GM18507 (cell line): ENCODE measurements around the gene CAAP1.
A peak's percentile ranks its signal among the peaks of the same experiment; 100 is the strongest.
"Not testable (repeated sequence)": the region's sequence is repeated elsewhere in the genome, so short reads cannot be mapped to it uniquely, and the experiment has no call there.

Experiments
- DNase-seq: peaks from one replicate; pipeline ENCODE4 v3.0.0; 2011; ENCODE audit warnings: low read depth; ENCODE audit not compliant: insufficient read length; ENCODE audit errors: extremely low spot score
- FAIRE-seq: peaks from 2 replicates; lab custom pipeline; 2011; peaks lifted over from hg19 to GRCh38; lab: Jason Lieb, UNC

CAAP1 gene

DNA sequence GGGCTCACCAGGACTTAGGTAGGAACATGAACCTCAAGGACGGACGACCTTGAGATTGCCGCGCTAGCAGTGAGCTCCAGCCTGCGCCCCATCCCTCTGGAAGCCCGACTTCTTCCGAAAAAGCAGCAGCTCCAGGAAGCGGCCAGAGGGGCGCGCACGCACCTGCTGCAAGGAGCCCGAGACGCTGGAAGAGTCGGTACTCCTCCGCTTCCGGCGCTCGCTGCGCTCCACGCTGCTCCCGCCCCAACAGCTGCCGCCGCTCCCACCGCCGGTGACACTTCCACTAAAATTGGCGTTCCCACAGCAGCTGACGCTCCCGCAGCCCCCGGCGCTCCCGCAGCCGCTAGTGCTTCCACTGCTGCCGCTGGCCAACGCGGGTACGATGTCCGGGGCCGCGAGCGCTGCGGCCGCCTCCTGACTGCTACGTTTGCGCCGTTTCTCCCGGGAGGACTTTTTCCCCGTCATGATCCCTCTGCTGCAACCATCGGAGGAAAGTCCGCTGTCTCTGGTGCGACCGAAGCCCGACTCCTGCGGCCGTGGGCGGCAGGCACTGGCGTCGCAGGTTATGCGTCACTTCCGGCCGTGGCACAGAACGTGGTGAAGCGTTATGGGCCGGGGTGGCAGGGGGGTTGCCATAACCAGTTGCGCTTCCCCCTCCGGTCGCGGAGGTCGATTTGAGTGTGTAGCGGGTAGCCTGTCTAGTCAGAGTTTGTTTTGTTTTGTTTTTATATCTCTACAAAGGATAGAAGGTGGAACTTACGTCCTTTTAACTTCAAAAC, at the start of gene CAAP1:
TSS of gene CAAP1 (minus strand) at position 552 of the 779 bp plus-strand sequence. CDS start at position 465, 87 bp downstream.
- DNase-seq, result peak; percentile 88
- FAIRE-seq, result peak; percentile 96

GRCh38 chr9:26940779-26941178, 48.2 kb upstream of the CAAP1 start:
- FAIRE-seq (no peak), DNase-seq (no peak)

GRCh38 chr9:26939955-26940711, 47.5 kb upstream of the CAAP1 start:
- DNase-seq, result no peak
- peak; percentile 36 for FAIRE-seq

DNA sequence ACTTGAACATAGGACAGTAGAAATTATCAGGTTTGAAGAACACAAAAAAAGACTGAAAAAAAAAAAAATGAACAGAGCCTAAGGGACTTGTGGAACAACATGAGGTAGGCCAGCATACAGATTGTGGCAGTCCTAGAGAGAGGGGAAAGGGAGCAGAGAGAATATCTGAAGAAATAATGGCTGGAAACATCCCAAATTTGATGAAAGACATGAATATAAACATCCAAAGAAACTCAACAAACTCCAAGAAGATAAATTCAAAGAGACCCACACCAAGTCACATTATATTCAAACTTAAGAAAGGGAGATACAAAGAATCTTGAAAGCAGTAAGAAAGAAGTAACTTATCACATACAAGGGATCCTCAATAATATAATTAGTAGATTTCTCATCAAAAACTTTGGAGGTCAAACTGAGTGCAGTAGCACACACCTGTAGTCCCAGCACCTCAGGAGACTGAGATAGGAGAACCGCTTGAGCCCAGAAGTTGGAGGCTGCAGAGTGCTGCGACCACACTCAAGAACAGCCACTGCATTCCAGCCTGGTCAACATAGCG, 45.3 kb upstream of the CAAP1 start:
- DNase-seq (no peak), FAIRE-seq (no peak)

DNA sequence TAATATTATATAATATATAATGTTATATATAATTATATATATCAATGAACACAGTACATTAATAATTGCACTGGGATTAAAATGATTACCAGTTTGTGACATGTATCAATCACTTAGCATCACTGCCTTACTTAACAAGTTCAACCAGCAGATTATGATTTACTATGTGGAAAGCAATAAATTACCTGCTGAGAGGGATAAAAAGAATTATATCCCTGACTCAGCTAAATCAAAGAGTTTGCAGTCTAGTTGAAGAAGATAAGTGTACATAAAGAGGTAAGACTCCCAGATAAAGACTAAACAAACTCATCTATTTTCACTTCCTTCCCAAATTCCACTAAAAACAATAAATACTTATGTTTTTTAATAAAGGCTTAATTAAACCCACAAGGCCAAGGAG, 43.2 kb upstream of the CAAP1 start:
- FAIRE-seq (no peak), DNase-seq (no peak)

DNA sequence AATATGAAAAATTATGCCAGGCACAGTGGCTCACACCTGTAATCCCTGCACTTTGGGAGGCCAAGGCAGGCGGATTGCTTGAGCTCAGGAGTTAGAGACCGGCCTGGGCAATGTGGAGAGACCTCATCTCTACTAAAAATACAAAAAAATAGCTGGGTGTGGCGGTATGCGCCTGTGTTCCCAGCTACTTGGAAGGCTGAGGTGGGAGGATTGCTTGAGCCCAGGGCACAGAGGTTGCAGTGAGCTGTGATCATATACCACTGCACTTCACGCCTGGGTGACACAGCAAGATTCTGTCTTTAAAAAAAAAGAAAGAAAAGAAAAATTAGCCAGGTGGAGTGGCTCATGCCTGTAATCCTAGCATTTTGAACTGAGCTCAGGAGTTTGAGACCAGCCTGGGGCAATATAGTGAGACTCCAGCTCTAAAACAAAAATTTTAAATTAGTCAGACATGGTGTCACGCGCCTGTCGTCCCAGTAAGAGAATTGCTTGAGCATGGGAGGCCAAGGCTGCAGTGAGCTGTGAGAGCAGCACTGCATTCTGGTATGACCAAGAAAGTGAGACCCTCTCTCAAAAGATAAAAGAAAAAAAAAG, 36.4 kb upstream of the CAAP1 start:
- DNase-seq (no peak), FAIRE-seq (no peak)

DNA sequence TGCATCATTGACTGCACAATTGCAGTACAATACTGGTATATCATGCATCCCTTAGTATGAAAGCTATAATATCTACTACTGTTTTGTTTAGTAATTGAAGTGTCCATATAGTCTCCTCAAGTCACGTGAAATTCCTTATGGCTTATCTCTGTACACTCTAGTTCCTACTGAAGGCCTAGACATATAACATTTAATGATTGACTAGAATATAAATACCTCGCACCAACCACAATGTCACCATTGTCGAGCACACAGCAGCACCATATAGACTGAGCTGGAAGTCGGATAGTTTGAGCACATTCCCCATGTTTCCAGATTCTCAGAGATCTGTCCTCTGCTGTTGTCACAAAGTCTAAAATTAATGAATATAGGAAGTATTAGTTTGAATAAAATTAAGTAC, 33.0 kb upstream of the CAAP1 start:
- DNase-seq (no peak), FAIRE-seq (no peak)

- DNase-seq, result no peak
- no peak for FAIRE-seq
Measured at GRCh38 chr9:26919698-26920097, 27.1 kb upstream of the CAAP1 start.

- no peak for DNase-seq
- no peak for FAIRE-seq
Measured at GRCh38 chr9:26913138-26913668, 20.6 kb upstream of the CAAP1 start.

- DNase-seq (no peak), FAIRE-seq (no peak)
Measured at GRCh38 chr9:26904671-26905070, 12.1 kb upstream of the CAAP1 start.

DNA sequence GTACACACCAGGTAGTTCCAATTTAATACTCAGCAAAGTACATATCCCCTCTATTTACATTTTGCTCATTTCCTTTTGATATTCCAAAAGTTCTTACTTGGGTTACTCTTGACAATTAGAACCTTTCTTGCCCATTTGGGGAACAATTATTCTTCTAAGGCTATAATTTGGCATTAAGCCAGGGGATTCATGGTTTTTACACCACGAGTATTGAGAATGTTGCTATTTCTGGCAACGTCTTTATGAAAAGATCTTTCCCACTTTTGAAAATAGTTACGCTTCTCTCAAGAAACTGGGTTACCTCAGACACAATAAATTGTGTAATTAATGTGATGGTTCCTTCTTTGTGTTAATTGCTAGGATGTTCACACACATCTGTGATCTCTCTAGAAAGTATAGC, 11.5 kb upstream of the CAAP1 start:
- DNase-seq, result no peak

DNA sequence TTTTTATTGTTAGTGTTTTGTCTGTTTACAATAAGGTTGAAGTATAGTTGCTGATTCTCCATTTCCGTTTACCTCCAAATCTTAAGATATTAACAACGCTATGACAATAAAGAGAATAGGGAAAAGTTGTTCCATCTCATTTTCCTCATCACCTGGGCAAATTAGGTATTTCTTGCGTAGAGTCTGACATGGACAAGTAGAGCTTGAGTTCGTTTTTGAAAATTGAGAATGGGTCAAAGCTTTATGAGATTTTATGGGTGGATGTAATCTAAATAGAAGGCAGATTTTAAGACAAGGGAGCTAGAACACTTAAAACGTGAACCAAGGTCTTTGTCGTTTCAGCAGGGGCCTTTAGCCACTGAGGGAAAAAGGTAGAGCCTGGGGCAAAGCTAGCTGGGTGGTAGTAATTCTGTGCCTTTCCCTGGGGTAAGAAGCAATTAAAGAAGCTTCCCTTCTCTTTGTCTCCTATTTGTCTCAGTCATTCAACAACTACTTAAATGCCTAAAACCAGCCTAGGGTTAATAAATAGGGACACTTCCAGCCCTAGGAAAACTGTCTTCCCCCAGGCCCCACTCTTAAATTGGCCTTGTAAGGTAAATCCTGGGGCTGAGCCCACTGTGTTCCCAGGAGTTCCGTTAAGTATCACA, 551 bp upstream of the CAAP1 start:
- DNase-seq, result no peak
- no peak for FAIRE-seq

More for the DNA sequence above, 11.5 kb upstream of the CAAP1 start:
- FAIRE-seq, result no peak

DNA sequence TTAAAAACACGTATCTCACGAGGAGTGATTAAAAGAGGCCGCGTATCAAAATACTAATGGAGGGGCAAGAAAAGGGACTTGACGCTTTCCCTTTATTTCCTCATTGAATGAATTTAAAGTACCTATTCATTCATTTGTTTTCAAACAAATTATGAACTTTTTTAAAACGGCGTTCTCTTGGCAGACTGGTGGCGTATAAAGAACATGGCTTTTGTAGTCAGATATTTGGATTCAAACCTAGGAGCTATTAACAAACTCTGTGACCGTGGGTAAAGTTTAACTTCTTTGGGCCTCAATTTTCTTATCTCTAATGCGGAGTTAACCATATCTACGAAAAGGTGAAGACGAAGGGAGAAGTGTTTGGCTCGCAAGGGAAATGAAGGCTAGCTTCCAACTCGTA, 876 bp downstream of the CAAP1 start:
- no peak for FAIRE-seq
- DNase-seq, result no peak

- DNase-seq, result no peak
Measured at GRCh38 chr9:26888271-26888670, 4.3 kb downstream of the CAAP1 start.

GRCh38 chr9:26882154-26882553, 10.4 kb downstream of the CAAP1 start:
- DNase-seq (no peak), FAIRE-seq (no peak)

More at GRCh38 chr9:26888271-26888670, 4.3 kb downstream of the CAAP1 start:
- peak; percentile 57 for FAIRE-seq

GRCh38 chr9:26880262-26880661, 12.3 kb downstream of the CAAP1 start:
- FAIRE-seq (no peak), DNase-seq (no peak)

- DNase-seq, FAIRE-seq: not testable (repeated sequence)
Measured at GRCh38 chr9:26875155-26875554, 17.4 kb downstream of the CAAP1 start.

GRCh38 chr9:26870292-26870691, 22.3 kb downstream of the CAAP1 start:
- FAIRE-seq (no peak), DNase-seq (no peak)

DNA sequence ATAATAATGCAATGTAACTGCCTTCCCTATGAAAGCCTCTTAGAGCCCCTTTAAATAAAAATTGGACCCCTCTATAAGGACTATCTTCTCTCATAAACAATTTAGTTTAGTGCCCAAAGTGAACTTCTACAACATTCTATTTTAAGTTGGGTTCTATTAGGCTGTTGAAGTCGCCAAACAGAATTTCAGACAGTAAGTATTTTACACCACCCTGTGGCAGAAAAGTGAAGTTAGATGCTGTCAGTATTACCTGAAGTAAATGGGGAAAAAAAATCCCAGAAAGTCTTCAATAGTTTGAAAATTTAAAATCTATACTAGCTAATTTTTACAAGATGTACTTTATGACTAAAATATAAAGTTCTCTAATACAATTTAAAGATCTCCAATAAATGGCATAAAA, 29.5 kb downstream of the CAAP1 start:
- no peak for FAIRE-seq
- DNase-seq, result no peak
